Measurements from ENCODE around the gene OPRD1. TPM values are rescaled to one million over a fixed set of nuclear protein-coding genes. Genes with fewer than 3 reads are reported as not detected.
"Not testable (repeated sequence)": the region's sequence is repeated elsewhere in the genome, so short reads cannot be mapped to it uniquely, and the experiment has no call there.

OPRD1 gene
- total RNA-seq, 1 donor from 2014 or later: 0.72 TPM

- DNase-seq: not testable (repeated sequence)
Observed at GRCh38 chr1:28847207-28847606, 35.2 kb downstream of the OPRD1 start.

- DNase-seq: no peak
Observed at GRCh38 chr1:28848416-28848815, 36.4 kb downstream of the OPRD1 start.

GRCh38 chr1:28853093-28853742, 41.2 kb downstream of the OPRD1 start:
- DNase-seq: no peak

- DNase-seq: not testable (repeated sequence)
Observed at GRCh38 chr1:28854406-28854805, 42.4 kb downstream of the OPRD1 start.

GRCh38 chr1:28855046-28855445, 43.1 kb downstream of the OPRD1 start:
- DNase-seq: no peak

GRCh38 chr1:28855469-28855951, 43.5 kb downstream of the OPRD1 start:
- peak; percentile 49 for DNase-seq

- no peak for DNase-seq
Observed at GRCh38 chr1:28855969-28856368, 44.0 kb downstream of the OPRD1 start.

GRCh38 chr1:28860332-28861073, 48.5 kb downstream of the OPRD1 start:
- DNase-seq: no peak

GRCh38 chr1:28862571-28863403, 50.8 kb downstream of the OPRD1 start:
- DNase-seq: no peak

GRCh38 chr1:28864695-28865094, 52.7 kb downstream of the OPRD1 start:
- no peak for DNase-seq

GRCh38 chr1:28865997-28866650, 54.2 kb downstream of the OPRD1 start:
- DNase-seq: no peak

- DNase-seq: no peak
Observed at GRCh38 chr1:28867850-28868249, 55.9 kb downstream of the OPRD1 start.

GRCh38 chr1:28869952-28870351, 58.0 kb downstream of the OPRD1 start:
- DNase-seq: no peak

GRCh38 chr1:28871631-28872401, 59.8 kb downstream of the OPRD1 start:
- no peak for DNase-seq

GRCh38 chr1:28875134-28875533, 63.2 kb downstream of the OPRD1 start:
- DNase-seq: not testable (repeated sequence)

GRCh38 chr1:28877132-28877781, 65.3 kb downstream of the OPRD1 start:
- peak; percentile 91 for DNase-seq

GRCh38 chr1:28878796-28879195, 66.8 kb downstream of the OPRD1 start:
- DNase-seq: no peak

GRCh38 chr1:28882009-28882628, 70.1 kb downstream of the OPRD1 start:
- peak; percentile 95 for DNase-seq

GRCh38 chr1:28883242-28883616, 71.3 kb downstream of the OPRD1 start:
- DNase-seq: no peak

- no peak for DNase-seq
Observed at GRCh38 chr1:28885472-28885877, 73.5 kb downstream of the OPRD1 start.
